ENCODE data around the gene NR2C2. TPM values are rescaled to one million over a fixed set of nuclear protein-coding genes. Genes with fewer than 3 reads are reported as not detected.

The NR2C2 gene
- total RNA-seq, 2 donors from 2014 or later, result 33.8 to 41.3 TPM

GRCh38 chr3:14905055-14905657 is 42.2 kb upstream of the NR2C2 start:
- TF ChIP-seq CTCF (IDR thresholded peaks at IDR 0.05), result no peak
- H3K4me1 ChIP-seq, result no peaks in the 10 kb centered on the region
- no peak for DNase-seq
- intact Hi-C loops (cut with DNase I), result no loop called here
- no peak overlapping the region for H3K27ac ChIP-seq
- H3K9ac ChIP-seq (ENCODE audit: low read depth in 2 of 2, low read length in 2 of 2), result no peak overlapping the region
- no peaks in the 10 kb centered on the region for H3K9me3 ChIP-seq
- no peaks in the 10 kb centered on the region for H3K36me3 ChIP-seq
- no peak overlapping the region for H3K4me3 ChIP-seq
- no peaks in the 10 kb centered on the region for H3K27me3 ChIP-seq

- no peak for DNase-seq
- Histone ChIP-seq H3K9ac (ENCODE audit: low read depth in 2 of 2, low read length in 2 of 2) (no peak overlapping the region), H3K4me1 (no peaks in the 10 kb centered on the region), H3K27ac (no peak overlapping the region), H3K27me3 (no peaks in the 10 kb centered on the region), H3K9me3 (no peaks in the 10 kb centered on the region), H3K4me3 (no peak overlapping the region), H3K36me3 (no peaks in the 10 kb centered on the region)
- intact Hi-C loops (cut with DNase I), result no loop called here
- TF ChIP-seq CTCF (IDR thresholded peaks at IDR 0.05), result no peak
Observed at GRCh38 chr3:14906355-14906971, 40.9 kb upstream of the NR2C2 start.

GRCh38 chr3:14907043-14907966 is 40.1 kb upstream of the NR2C2 start:
- no peaks in the 10 kb centered on the region for H3K4me1 ChIP-seq
- DNase-seq, result no peak
- no peak overlapping the region for H3K9ac ChIP-seq (ENCODE audit: low read depth in 2 of 2, low read length in 2 of 2)
- no peaks in the 10 kb centered on the region for H3K36me3 ChIP-seq
- H3K9me3 ChIP-seq, result no peaks in the 10 kb centered on the region
- H3K4me3 ChIP-seq, result no peak overlapping the region
- H3K27ac ChIP-seq, result no peak overlapping the region
- intact Hi-C loops (cut with DNase I), result no loop called here
- no peaks in the 10 kb centered on the region for H3K27me3 ChIP-seq
- TF ChIP-seq CTCF (IDR thresholded peaks at IDR 0.05), result no peak

GRCh38 chr3:14909250-14909649 is 38.1 kb upstream of the NR2C2 start:
- H3K9me3 ChIP-seq, result no peaks in the 10 kb centered on the region
- no peak overlapping the region for H3K9ac ChIP-seq (ENCODE audit: low read depth in 2 of 2, low read length in 2 of 2)
- no peaks in the 10 kb centered on the region for H3K27me3 ChIP-seq
- H3K36me3 ChIP-seq, result no peaks in the 10 kb centered on the region
- no peaks in the 10 kb centered on the region for H3K4me1 ChIP-seq
- no peak overlapping the region for H3K27ac ChIP-seq
- no peak for DNase-seq
- H3K4me3 ChIP-seq, result no peak overlapping the region
- intact Hi-C loops (cut with DNase I), result no loop called here
- no peak for TF ChIP-seq CTCF (IDR thresholded peaks at IDR 0.05)

- H3K4me3 ChIP-seq, result no peak overlapping the region
- intact Hi-C loops (cut with DNase I), result no loop called here
- no peak overlapping the region for H3K9ac ChIP-seq (ENCODE audit: low read depth in 2 of 2, low read length in 2 of 2)
- no peaks in the 10 kb centered on the region for H3K4me1 ChIP-seq
- DNase-seq, result no peak
- H3K9me3 ChIP-seq, result no peaks in the 10 kb centered on the region
- no peaks in the 10 kb centered on the region for H3K27me3 ChIP-seq
- no peaks in the 10 kb centered on the region for H3K36me3 ChIP-seq
- no peak for TF ChIP-seq CTCF (IDR thresholded peaks at IDR 0.05)
- H3K27ac ChIP-seq, result no peak overlapping the region
Observed at GRCh38 chr3:14911651-14912050, 35.7 kb upstream of the NR2C2 start.
